ENCODE results near the gene WDFY4. TPM values are rescaled to one million over a fixed set of nuclear protein-coding genes. Genes with fewer than 3 reads are reported as not detected.

WDFY4 gene
- total RNA-seq, 1 donor from 2014 or later: not detected

- H3K27me3 Mint-ChIP-seq (ENCODE audit: insufficient read depth, low read depth): peaks cover 6% of the 10 kb centered on the region
- no peaks in the 10 kb centered on the region for H3F3A ChIP-seq (ENCODE audit: low read depth)
- H3K27ac ChIP-seq: no peak overlapping the region
- H3K36me3 Mint-ChIP-seq: no peaks in the 10 kb centered on the region
- no peaks in the 10 kb centered on the region for H3K9me3 ChIP-seq (ENCODE audit: low read depth)
- peak; percentile 71 for TF ChIP-seq CTCF (IDR thresholded peaks at IDR 0.05)
- TF ChIP-seq EZH2 (IDR thresholded peaks at IDR 0.05): no peak
- no peak for TF ChIP-seq EZH2phosphoT487 (IDR thresholded peaks at IDR 0.05)
- H3K4me3 ChIP-seq: no peak overlapping the region
- H4K20me1 ChIP-seq (ENCODE audit: low read depth): no peaks in the 10 kb centered on the region
- no peak overlapping the region for H3K4me3 Mint-ChIP-seq
- H3K4me1 Mint-ChIP-seq: peaks cover 7% of the 10 kb centered on the region
- H3K9me3 Mint-ChIP-seq: no peaks in the 10 kb centered on the region
- H3K27me3 ChIP-seq: peaks cover 32% of the 10 kb centered on the region
- H3K4me1 ChIP-seq: no peaks in the 10 kb centered on the region
- DNase-seq (ENCODE audit: low spot score): peak; percentile 30
- no peak overlapping the region for H3K9ac ChIP-seq
- no peak overlapping the region for H3K27ac Mint-ChIP-seq
- no peak overlapping the region for H2AFZ ChIP-seq (replicated peaks)
- no peaks in the 10 kb centered on the region for H3K79me2 ChIP-seq (ENCODE audit: low read depth)
- no peak overlapping the region for H3K4me2 ChIP-seq
- no peaks in the 10 kb centered on the region for H3K36me3 ChIP-seq
These were observed 24.9 kb upstream of the WDFY4 start for GRCh38 chr10:48659790-48660189.

- Histone ChIP-seq H3K4me3 (no peak overlapping the region), H3K4me2 (no peak overlapping the region), H3K9me3 (ENCODE audit: low read depth) (no peaks in the 10 kb centered on the region), H3K9ac (no peak overlapping the region), H3K27ac (no peak overlapping the region), H4K20me1 (ENCODE audit: low read depth) (no peaks in the 10 kb centered on the region), H3K4me1 (no peaks in the 10 kb centered on the region), H3F3A (ENCODE audit: low read depth) (no peaks in the 10 kb centered on the region), H2AFZ (replicated peaks) (no peak overlapping the region), H3K36me3 (no peaks in the 10 kb centered on the region), H3K79me2 (ENCODE audit: low read depth) (no peaks in the 10 kb centered on the region), H3K27me3 (peaks cover 19% of the 10 kb centered on the region)
- no peaks in the 10 kb centered on the region for H3K36me3 Mint-ChIP-seq
- H3K27ac Mint-ChIP-seq: no peak overlapping the region
- peaks cover 6% of the 10 kb centered on the region for H3K27me3 Mint-ChIP-seq (ENCODE audit: insufficient read depth, low read depth)
- TF ChIP-seq EZH2phosphoT487 (IDR thresholded peaks at IDR 0.05) (no peak), EZH2 (IDR thresholded peaks at IDR 0.05) (no peak), CTCF (IDR thresholded peaks at IDR 0.05) (no peak)
- peaks cover 6% of the 10 kb centered on the region for H3K4me1 Mint-ChIP-seq
- H3K9me3 Mint-ChIP-seq: peaks cover 3% of the 10 kb centered on the region
- DNase-seq (ENCODE audit: low spot score): no peak
- H3K4me3 Mint-ChIP-seq: no peak overlapping the region
These were observed 23.2 kb upstream of the WDFY4 start for GRCh38 chr10:48661441-48661840.

GRCh38 chr10:48667960-48668590 is 16.6 kb upstream of the WDFY4 start:
- Histone ChIP-seq H4K20me1 (ENCODE audit: low read depth) (no peaks in the 10 kb centered on the region), H3K27ac (no peak overlapping the region), H3K9me3 (ENCODE audit: low read depth) (no peaks in the 10 kb centered on the region), H2AFZ (replicated peaks) (no peak overlapping the region), H3K9ac (no peak overlapping the region), H3K79me2 (ENCODE audit: low read depth) (no peaks in the 10 kb centered on the region), H3K4me2 (no peak overlapping the region), H3F3A (ENCODE audit: low read depth) (peaks cover 9% of the 10 kb centered on the region), H3K36me3 (no peaks in the 10 kb centered on the region), H3K4me3 (no peak overlapping the region), H3K4me1 (peaks cover 18% of the 10 kb centered on the region), H3K27me3 (no peaks in the 10 kb centered on the region)
- no peaks in the 10 kb centered on the region for H3K27me3 Mint-ChIP-seq (ENCODE audit: insufficient read depth, low read depth)
- no peak for DNase-seq (ENCODE audit: low spot score)
- TF ChIP-seq EZH2phosphoT487 (IDR thresholded peaks at IDR 0.05) (no peak), CTCF (IDR thresholded peaks at IDR 0.05) (no peak), EZH2 (IDR thresholded peaks at IDR 0.05) (no peak)
- peaks cover 5% of the 10 kb centered on the region for H3K9me3 Mint-ChIP-seq
- no peak overlapping the region for H3K4me3 Mint-ChIP-seq
- H3K4me1 Mint-ChIP-seq: peaks cover 9% of the 10 kb centered on the region
- H3K36me3 Mint-ChIP-seq: no peaks in the 10 kb centered on the region
- H3K27ac Mint-ChIP-seq: no peak overlapping the region
